ENCODE results near the gene SND1.

Gene SND1

GRCh38 chr7:128026551-128026950, 374.6 kb downstream of the SND1 start (continued):
- TF ChIP-seq ZBTB6 (tag by site-specific recombination; IDR thresholded peaks at IDR 0.05) (no peak), KLF9 (tag by site-specific recombination; IDR thresholded peaks at IDR 0.05; ENCODE audit: low read depth) (no peak), GLI4 (tag by site-specific recombination; IDR thresholded peaks at IDR 0.05) (no peak), ZNF221 (tag by site-specific recombination; IDR thresholded peaks at IDR 0.05; ENCODE audit: borderline replicate concordance) (no peak), ZNF521 (tag by site-specific recombination; IDR thresholded peaks at IDR 0.05) (no peak), YY2 (tag by site-specific recombination; IDR thresholded peaks at IDR 0.05) (no peak)

GRCh38 chr7:128027485-128027980, 375.5 kb downstream of the SND1 start:
- no peaks in the 10 kb centered on the region; the same call in none of the 2 replicates for H3K4me1 ChIP-seq (ENCODE audit: control insufficient read depth, insufficient read depth, low read length)
- H3K27ac ChIP-seq (ENCODE audit: extremely low read depth, low read depth, low read length) = no peak overlapping the region
- no peak overlapping the region for H3K4me3 ChIP-seq (ENCODE audit: low read depth, low read length)
- CTCF ChIA-PET = interaction anchor here (0.6 to 0.7 kb wide), 2 partner anchors 7 to 20 kb away, joined by 3 read pairs; no protein-coding TSS in a partner anchor
- POLR2A ChIA-PET = no interaction called here
- H3K36me3 ChIP-seq (ENCODE audit: control insufficient read depth in 2 of 2, insufficient read depth in 1 of 2, low read length in 2 of 2) = peaks cover 0 to 11% of the 10 kb centered on the region in 2 experiments; a peak in 1 of 3 replicates
- H3K9me3 ChIP-seq (ENCODE audit: control insufficient read depth, insufficient read depth, low read depth, low read length) = no peaks in the 10 kb centered on the region
- TF ChIP-seq KLF17 (tag by site-specific recombination; IDR thresholded peaks at IDR 0.05) (peak; percentile 57; the same call in 1 of the 2 replicates), BCL11B (tag by site-specific recombination; IDR thresholded peaks at IDR 0.05; ENCODE audit: low read depth) (no peak), ZNF146 (tag by site-specific recombination; IDR thresholded peaks at IDR 0.05) (no peak), ZNF501 (tag by site-specific recombination; IDR thresholded peaks at IDR 0.05) (no peak), FEZF1 (tag by site-specific recombination; IDR thresholded peaks at IDR 0.05) (no peak), ZNF571 (tag by site-specific recombination; IDR thresholded peaks at IDR 0.05) (no peak), BCL11A (tag by site-specific recombination; IDR thresholded peaks at IDR 0.05; ENCODE audit: low read depth) (no peak), ZNF473 (tag by site-specific recombination; IDR thresholded peaks at IDR 0.05) (no peak), ZNF112 (tag by site-specific recombination; IDR thresholded peaks at IDR 0.05) (no peak), ZNF654 (tag by site-specific recombination; IDR thresholded peaks at IDR 0.05; ENCODE audit: low read depth) (no peak), ZNF791 (tag by site-specific recombination; IDR thresholded peaks at IDR 0.05) (no peak), ZNF521 (tag by site-specific recombination; IDR thresholded peaks at IDR 0.05) (no peak), ZNF398 (tag by site-specific recombination; IDR thresholded peaks at IDR 0.05) (no peak), IKZF3 (tag by site-specific recombination; IDR thresholded peaks at IDR 0.05) (no peak), ZNF645 (tag by site-specific recombination; IDR thresholded peaks at IDR 0.05) (no peak), ZNF785 (tag by site-specific recombination; IDR thresholded peaks at IDR 0.05) (no peak), PATZ1 (tag by site-specific recombination; IDR thresholded peaks at IDR 0.05) (no peak), ZNF449 (tag by site-specific recombination; IDR thresholded peaks at IDR 0.05) (peak; percentile 85), ZNF555 (tag by site-specific recombination; conservative IDR thresholded peaks at IDR 0.05) (no peak), ZSCAN23 (tag by site-specific recombination; IDR thresholded peaks at IDR 0.05) (no peak), ZNF513 (tag by site-specific recombination; IDR thresholded peaks at IDR 0.05) (no peak), SCRT2 (tag by site-specific recombination; IDR thresholded peaks at IDR 0.05) (peak; percentile 94), ZIC2 (tag by site-specific recombination; IDR thresholded peaks at IDR 0.05) (peak; percentile 70)
